Ectodermal cell (in vitro differentiated cells): ENCODE data around the gene CHTF8.
A peak's percentile ranks its signal among the peaks of the same experiment; 100 is the strongest.

ENCODE experiments used
- H3K27ac ChIP-seq: 2 replicates; pipeline ENCODE4 v1.7.0; 2013; ENCODE audit warnings: mild to moderate bottlenecking, low read depth, low read length; ENCODE audit not compliant: insufficient read depth, poor library complexity, severe bottlenecking
- H3K27me3 ChIP-seq: 2 replicates; pipeline ENCODE4 v1.7.0; 2013; ENCODE audit warnings: mild to moderate bottlenecking, low read length; ENCODE audit not compliant: insufficient read depth, control insufficient read depth, poor library complexity, severe bottlenecking
- H3K36me3 ChIP-seq: one replicate; pipeline ENCODE4 v1.7.0; 2013; ENCODE audit warnings: low read length; ENCODE audit not compliant: control insufficient read depth, insufficient read depth
- H3K4me1 ChIP-seq: one replicate; pipeline ENCODE4 v1.7.0; 2013; ENCODE audit warnings: low read length; ENCODE audit not compliant: control insufficient read depth, insufficient read depth
- H3K4me3 ChIP-seq: 2 replicates; pipeline ENCODE4 v1.7.0; 2013; ENCODE audit warnings: low read depth, low read length, control low read depth; ENCODE audit not compliant: insufficient read depth
- H3K9me3 ChIP-seq: 2 replicates; pipeline ENCODE4 v1.7.0; 2013; ENCODE audit warnings: mild to moderate bottlenecking, low read length, moderate library complexity; ENCODE audit not compliant: control insufficient read depth
- WGBS, 2 experiments: methylation state at CpG; one replicate each; pipeline ENCODE4 v1.1.7; 2013; ENCODE audit warnings: missing lambda C conversion rate in 2 of 2; 5-methylcytosine and 5-hydroxymethylcytosine counted together

CHTF8 gene

DNA sequence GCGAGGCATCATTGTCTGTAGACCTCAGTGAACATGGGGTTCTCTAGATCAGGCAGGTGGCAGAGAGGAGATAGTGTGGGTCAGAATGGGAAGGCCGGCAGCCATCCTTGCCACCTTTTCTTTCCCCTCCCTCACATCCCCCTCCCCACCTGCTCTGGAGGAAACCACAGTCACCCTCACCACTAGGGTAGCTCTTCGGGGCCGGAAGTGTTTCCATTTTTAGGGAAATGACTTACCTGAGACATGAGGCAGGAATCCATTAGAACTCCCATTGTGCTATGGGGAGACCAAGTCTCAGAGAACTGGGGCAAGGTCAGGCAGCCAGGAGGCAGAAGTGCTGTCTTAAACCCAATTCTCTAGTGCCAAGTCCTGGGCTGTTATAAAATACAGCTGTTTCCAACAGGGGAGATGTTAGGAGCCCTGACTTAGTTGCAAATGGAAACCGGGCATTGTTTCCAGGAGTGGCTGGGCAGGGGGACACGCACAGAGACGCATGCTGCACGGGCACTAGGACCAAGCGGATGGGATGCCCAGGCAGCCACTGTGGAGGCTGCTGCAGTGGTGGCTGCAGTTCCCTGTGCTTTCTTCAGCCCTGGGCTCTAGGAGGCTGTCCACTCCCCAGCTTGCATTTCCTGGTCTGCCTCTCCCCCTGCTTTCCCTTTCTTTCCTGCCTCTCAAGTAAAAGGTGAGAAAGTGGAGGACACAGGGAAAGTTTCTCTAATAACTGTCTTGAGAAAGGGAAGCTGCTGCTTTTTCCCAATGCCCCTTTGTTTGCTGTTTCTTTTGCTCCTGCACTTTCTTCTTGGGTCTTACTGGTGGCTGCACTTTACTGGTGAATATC lies 24.1 kb downstream of the CHTF8 start:
- H3K4me1 ChIP-seq = peaks cover 39% of the 10 kb centered on the region
- WGBS, 2 experiments = 8 to 9% methylated on average over 9 of the region's 9 CpGs
- H3K27ac ChIP-seq = no peak overlapping the region
- H3K9me3 ChIP-seq = no peaks in the 10 kb centered on the region
- H3K36me3 ChIP-seq = peaks cover 3% of the 10 kb centered on the region
- H3K27me3 ChIP-seq = peaks cover 30% of the 10 kb centered on the region
- H3K4me3 ChIP-seq = peak overlapping the region; percentile 53

DNA sequence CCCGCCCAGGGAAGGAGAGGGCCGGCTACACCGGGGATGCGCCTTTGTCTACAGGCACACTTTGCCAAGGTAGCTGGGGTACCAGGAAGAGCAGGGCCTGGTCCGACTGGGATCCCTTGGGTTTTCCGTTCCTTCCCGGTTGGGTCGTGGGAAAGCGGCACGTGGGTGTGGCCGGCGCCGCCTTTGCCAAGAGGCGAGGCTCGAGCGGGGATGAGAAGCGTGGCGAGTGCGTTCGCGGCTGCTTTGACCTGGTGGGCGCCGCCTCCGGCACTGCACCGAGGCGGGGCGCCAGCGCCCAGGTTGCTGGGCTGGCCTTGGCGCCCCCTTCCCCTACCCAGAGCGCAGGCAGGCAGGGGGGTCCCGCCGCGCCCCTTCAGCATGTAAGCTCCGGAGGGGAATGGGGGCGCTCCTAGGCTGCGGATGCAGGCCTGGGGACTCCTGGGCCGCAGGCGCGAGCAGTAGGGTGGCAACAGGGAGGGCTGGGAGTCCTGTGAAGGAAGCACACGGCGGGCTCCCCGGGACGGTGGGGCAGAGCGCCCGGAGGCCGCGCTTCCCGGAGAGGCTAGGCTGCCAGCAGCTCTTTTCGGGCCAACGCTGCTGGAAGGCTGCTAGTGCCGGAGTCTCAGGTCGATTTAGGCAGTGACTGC lies 24.9 kb downstream of the CHTF8 start:
- Histone ChIP-seq H3K36me3 (peaks cover 3% of the 10 kb centered on the region), H3K27me3 (peaks cover 32% of the 10 kb centered on the region), H3K9me3 (no peaks in the 10 kb centered on the region), H3K27ac (no peak overlapping the region), H3K4me1 (peaks cover 39% of the 10 kb centered on the region), H3K4me3 (peak overlapping the region; percentile 53)
- WGBS, 2 experiments = 0 to 1% methylated on average over 52 of the region's 52 CpGs

DNA sequence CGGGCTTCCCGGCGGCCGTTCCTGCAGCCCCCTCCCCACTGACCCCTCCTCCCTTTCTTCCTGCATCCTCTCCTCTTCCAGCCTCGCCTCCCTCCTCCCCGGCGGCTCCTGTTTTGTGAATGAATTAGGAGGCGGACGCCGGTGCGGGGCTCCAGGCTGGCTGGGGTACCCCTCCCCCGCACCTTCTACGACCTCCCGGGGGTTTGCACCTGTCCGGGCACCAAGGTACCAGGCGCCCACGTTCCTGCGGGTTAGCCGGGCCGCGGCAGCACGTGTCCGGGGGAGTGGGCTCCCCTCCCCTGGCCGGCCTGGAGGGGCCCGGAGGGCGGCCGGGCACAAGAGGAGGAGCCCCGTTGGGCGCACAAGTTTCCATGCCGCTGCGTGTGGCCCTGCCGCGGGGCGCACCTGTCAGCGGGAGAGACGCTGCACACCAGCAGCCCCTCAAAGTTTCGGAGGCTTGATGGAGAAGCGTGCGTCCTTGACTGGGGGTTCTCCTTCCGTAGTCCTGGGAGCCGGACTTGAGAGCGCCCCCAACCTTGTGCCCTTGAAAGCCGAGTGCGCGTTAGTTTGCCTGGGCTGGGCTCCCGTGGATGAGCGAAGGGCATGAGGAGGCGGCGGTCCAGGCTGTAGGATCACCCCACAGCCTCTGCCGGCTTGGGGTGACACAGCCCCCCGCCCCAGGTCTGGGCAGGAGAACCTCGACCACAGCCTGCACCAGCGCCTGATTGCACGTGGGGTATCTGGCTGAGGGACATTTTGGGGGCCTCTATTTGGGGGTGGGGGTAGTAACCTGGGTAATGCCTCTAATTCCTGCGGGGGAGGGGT lies 25.7 kb downstream of the CHTF8 start:
- Histone ChIP-seq H3K27ac (no peak overlapping the region), H3K4me3 (peak overlapping the region; percentile 53), H3K36me3 (peaks cover 3% of the 10 kb centered on the region), H3K9me3 (no peaks in the 10 kb centered on the region), H3K27me3 (peaks cover 34% of the 10 kb centered on the region), H3K4me1 (peaks cover 39% of the 10 kb centered on the region)
- WGBS, 2 experiments = 0% methylated on average over 55 of the region's 55 CpGs

- Histone ChIP-seq H3K27me3 (peaks cover 34% of the 10 kb centered on the region), H3K4me3 (peak within 1 kb of the TSS; percentile 53), H3K9me3 (no peaks in the 10 kb centered on the region), H3K36me3 (peaks cover 3% of the 10 kb centered on the region), H3K27ac (no peak within 1 kb of the TSS), H3K4me1 (peaks cover 39% of the 10 kb centered on the region)
- WGBS, 2 experiments = 0 to 1% methylated on average over 80 of the region's 80 CpGs
Observed at GRCh38 chr16:69105501-69106361, 26.7 kb downstream of the CHTF8 start, which contains the start of gene HAS3. Gene HAS3, plus strand, starts transcription at chr16:69105653. Its CDS starts 3,743 bp downstream, at chr16:69109396.

GRCh38 chr16:69100071-69100691 lies 32.2 kb downstream of the CHTF8 start:
- H3K36me3 ChIP-seq = no peaks in the 10 kb centered on the region
- H3K27ac ChIP-seq = no peak overlapping the region
- H3K4me3 ChIP-seq = no peak overlapping the region
- WGBS, 2 experiments = 71 to 73% methylated on average over 11 of the region's 11 CpGs
- H3K4me1 ChIP-seq = peaks cover 11% of the 10 kb centered on the region
- no peaks in the 10 kb centered on the region for H3K9me3 ChIP-seq
- H3K27me3 ChIP-seq = peaks cover 8% of the 10 kb centered on the region

GRCh38 chr16:69095193-69095592 lies 37.2 kb downstream of the CHTF8 start:
- Histone ChIP-seq H3K27me3 (no peaks in the 10 kb centered on the region), H3K9me3 (no peaks in the 10 kb centered on the region), H3K36me3 (no peaks in the 10 kb centered on the region), H3K27ac (no peak overlapping the region), H3K4me1 (peaks cover 2% of the 10 kb centered on the region), H3K4me3 (no peak overlapping the region)
- WGBS, 2 experiments = 94 to 96% methylated on average over 6 of the region's 6 CpGs

DNA sequence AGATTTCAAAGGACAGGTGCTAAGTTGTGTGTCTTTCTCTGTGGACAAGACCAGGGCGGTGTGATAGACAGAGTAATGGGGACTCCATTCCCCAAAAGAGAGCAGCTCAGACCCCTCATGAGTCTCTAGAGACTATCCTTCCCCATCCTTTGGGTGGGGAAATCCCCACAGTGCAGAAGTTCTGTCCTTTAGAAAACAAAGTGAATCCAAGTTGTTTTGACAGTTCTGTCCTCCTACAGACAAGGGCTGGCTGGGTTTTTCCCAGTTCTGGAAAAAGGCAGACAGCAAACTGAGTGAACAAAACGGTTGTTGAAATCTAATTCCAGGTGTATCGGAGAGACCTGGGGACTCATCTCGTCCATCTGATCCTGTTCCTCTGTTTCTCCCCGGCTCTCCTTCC lies 37.9 kb downstream of the CHTF8 start:
- 85 to 90% methylated on average over 5 of the region's 5 CpGs for WGBS, 2 experiments
- Histone ChIP-seq H3K4me3 (no peak overlapping the region), H3K27me3 (no peaks in the 10 kb centered on the region), H3K36me3 (no peaks in the 10 kb centered on the region), H3K27ac (no peak overlapping the region), H3K9me3 (no peaks in the 10 kb centered on the region), H3K4me1 (peaks cover 6% of the 10 kb centered on the region)

GRCh38 chr16:69093974-69094373 lies 38.4 kb downstream of the CHTF8 start:
- no peak overlapping the region for H3K27ac ChIP-seq
- 79 to 81% methylated on average over 3 of the region's 3 CpGs for WGBS, 2 experiments

More at GRCh38 chr16:69093974-69094373, 38.4 kb downstream of the CHTF8 start:
- Histone ChIP-seq H3K36me3 (no peaks in the 10 kb centered on the region), H3K9me3 (no peaks in the 10 kb centered on the region), H3K27me3 (no peaks in the 10 kb centered on the region), H3K4me1 (peaks cover 7% of the 10 kb centered on the region), H3K4me3 (no peak overlapping the region)
